Astrocyte of the cerebellum (primary cell): ENCODE measurements around the gene ZC3H4.

Source experiments
- DNase-seq: peaks from one replicate; pipeline ENCODE4 v3.0.0-alpha.2; 2011; ENCODE audit warnings: low read depth
- H3K4me3 ChIP-seq: 2 replicates; pipeline ENCODE4 v1.5.1; 2011; ENCODE audit warnings: mild to moderate bottlenecking, low read depth, low read length, moderate library complexity
- CTCF ChIP-seq: IDR thresholded peaks from 2 replicates; pipeline ENCODE4 v1.5.1; 2012; ENCODE audit warnings: low read length, low read depth, moderate library complexity, mild to moderate bottlenecking; ENCODE audit errors: missing control alignments
- in situ Hi-C: cut with HindIII; loops from 2 replicates; pipeline ENCODE4 v1.10.0; 2017; ENCODE audit warnings: low sequenced_read_pairs

The ZC3H4 gene

GRCh38 chr19:47032171-47032811 lies 81.3 kb downstream of the ZC3H4 start:
- in situ Hi-C loops: no loop called here
- DNase-seq: no peak
- no peak overlapping the region for H3K4me3 ChIP-seq
- peak; percentile 89 for TF ChIP-seq CTCF

GRCh38 chr19:47028195-47028601 lies 85.4 kb downstream of the ZC3H4 start:
- no peak for DNase-seq
- in situ Hi-C loops: no loop called here

GRCh38 chr19:47027586-47028088 lies 85.9 kb downstream of the ZC3H4 start:
- DNase-seq: no peak
- no peak overlapping the region for H3K4me3 ChIP-seq
- no peak for TF ChIP-seq CTCF
- in situ Hi-C loops: no loop called here

More at GRCh38 chr19:47028195-47028601, 85.4 kb downstream of the ZC3H4 start:
- no peak overlapping the region for H3K4me3 ChIP-seq
- TF ChIP-seq CTCF: no peak

GRCh38 chr19:47026889-47027288 lies 86.7 kb downstream of the ZC3H4 start:
- no peak for TF ChIP-seq CTCF
- in situ Hi-C loops: no loop called here
- H3K4me3 ChIP-seq: no peak overlapping the region
- DNase-seq: no peak

- no peak for TF ChIP-seq CTCF
- in situ Hi-C loops: no loop called here
Observed at GRCh38 chr19:47026156-47026555, 87.4 kb downstream of the ZC3H4 start.

GRCh38 chr19:47024502-47024901 lies 89.1 kb downstream of the ZC3H4 start:
- in situ Hi-C loops: no loop called here
- no peak for DNase-seq

More at GRCh38 chr19:47026156-47026555, 87.4 kb downstream of the ZC3H4 start:
- DNase-seq: no peak
- H3K4me3 ChIP-seq: no peak overlapping the region

More at GRCh38 chr19:47024502-47024901, 89.1 kb downstream of the ZC3H4 start:
- TF ChIP-seq CTCF: no peak
- H3K4me3 ChIP-seq: no peak overlapping the region
